RWPE2 (cell line): Measurements from ENCODE around the gene KISS1.

Experiments
- ATAC-seq: fragments of 200-7000 bp; cut with Tn5 transposase; 3 replicates; pipeline ENCODE4 v1.9.1; 2021; ENCODE audit warnings: low read depth
- DNase-seq: peaks from one replicate; pipeline ENCODE4 v3.0.0-alpha.2; 2020; ENCODE audit warnings: low spot score
- H3K27ac ChIP-seq: fragments of 450-650 bp; 2 replicates; pipeline ENCODE4 v1.5.1; 2017; ENCODE audit warnings: mild to moderate bottlenecking; ENCODE audit not compliant: poor library complexity, severe bottlenecking
- H3K27me3 ChIP-seq: fragments of 250-450 bp; sonication (Bioruptor Pico); 2 replicates; pipeline ENCODE4 v1.5.1; 2021; ENCODE audit warnings: mild to moderate bottlenecking, moderate library complexity; ENCODE audit not compliant: insufficient read depth, poor library complexity, severe bottlenecking
- H3K36me3 ChIP-seq: fragments of 250-450 bp; sonication (Bioruptor Pico); 2 replicates; pipeline ENCODE4 v1.5.1; 2020; ENCODE audit warnings: low read depth, mild to moderate bottlenecking, moderate library complexity
- H3K4me1 ChIP-seq: fragments of 250-450 bp; sonication (Bioruptor Pico); 2 replicates; pipeline ENCODE4 v1.5.1; 2021; ENCODE audit warnings: mild to moderate bottlenecking, moderate library complexity; ENCODE audit not compliant: insufficient read depth, poor library complexity, severe bottlenecking
- H3K4me3 ChIP-seq: fragments of 250-450 bp; sonication (Bioruptor Pico); 2 replicates; pipeline ENCODE4 v1.5.1; 2021; ENCODE audit warnings: mild to moderate bottlenecking, moderate library complexity; ENCODE audit not compliant: severe bottlenecking
- H3K9me3 ChIP-seq: fragments of 250-450 bp; sonication (Bioruptor Pico); 2 replicates; pipeline ENCODE4 v1.5.1; 2021; ENCODE audit warnings: mild to moderate bottlenecking, moderate library complexity; ENCODE audit not compliant: severe bottlenecking
- TF ChIP-seq, protein P1 (sequence below): fragments of 450-650 bp; IDR thresholded peaks from one replicate; pipeline ENCODE4 v1.5.1; 2017; ENCODE audit warnings: mild to moderate bottlenecking, moderate library complexity; ENCODE audit not compliant: poor library complexity, severe bottlenecking

Gene KISS1

DNA sequence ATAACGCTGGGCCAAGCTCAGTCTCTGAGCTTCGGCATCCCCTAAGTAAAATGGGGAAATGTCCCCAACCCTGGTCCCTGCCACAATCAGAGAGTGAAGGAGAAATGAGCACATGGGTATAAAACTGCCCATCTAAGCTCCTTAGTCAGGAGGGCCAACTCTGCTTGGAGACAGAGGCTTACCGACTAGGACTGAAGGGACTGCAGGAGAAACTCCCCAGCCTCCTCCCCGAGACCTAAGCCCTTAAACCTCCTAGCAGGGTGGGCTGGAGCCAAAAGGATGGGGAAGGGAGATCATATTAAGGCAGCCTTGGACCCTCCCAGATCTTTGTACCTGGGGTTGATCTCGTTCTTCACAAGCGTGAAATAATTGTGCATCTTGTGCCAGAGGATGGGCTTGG, 50.0 kb downstream of the KISS1 start:
- ATAC-seq (no peak), DNase-seq (no peak)
- TF ChIP-seq, protein P1, sequence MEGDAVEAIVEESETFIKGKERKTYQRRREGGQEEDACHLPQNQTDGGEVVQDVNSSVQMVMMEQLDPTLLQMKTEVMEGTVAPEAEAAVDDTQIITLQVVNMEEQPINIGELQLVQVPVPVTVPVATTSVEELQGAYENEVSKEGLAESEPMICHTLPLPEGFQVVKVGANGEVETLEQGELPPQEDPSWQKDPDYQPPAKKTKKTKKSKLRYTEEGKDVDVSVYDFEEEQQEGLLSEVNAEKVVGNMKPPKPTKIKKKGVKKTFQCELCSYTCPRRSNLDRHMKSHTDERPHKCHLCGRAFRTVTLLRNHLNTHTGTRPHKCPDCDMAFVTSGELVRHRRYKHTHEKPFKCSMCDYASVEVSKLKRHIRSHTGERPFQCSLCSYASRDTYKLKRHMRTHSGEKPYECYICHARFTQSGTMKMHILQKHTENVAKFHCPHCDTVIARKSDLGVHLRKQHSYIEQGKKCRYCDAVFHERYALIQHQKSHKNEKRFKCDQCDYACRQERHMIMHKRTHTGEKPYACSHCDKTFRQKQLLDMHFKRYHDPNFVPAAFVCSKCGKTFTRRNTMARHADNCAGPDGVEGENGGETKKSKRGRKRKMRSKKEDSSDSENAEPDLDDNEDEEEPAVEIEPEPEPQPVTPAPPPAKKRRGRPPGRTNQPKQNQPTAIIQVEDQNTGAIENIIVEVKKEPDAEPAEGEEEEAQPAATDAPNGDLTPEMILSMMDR = no peak
- no peaks in the 10 kb centered on the region for H3K27me3 ChIP-seq
- no peaks in the 10 kb centered on the region for H3K36me3 ChIP-seq
- no peaks in the 10 kb centered on the region for H3K9me3 ChIP-seq
- no peaks in the 10 kb centered on the region for H3K4me1 ChIP-seq
- no peak overlapping the region for H3K4me3 ChIP-seq
- H3K27ac ChIP-seq = no peak overlapping the region

- peaks cover under 1% of the 10 kb centered on the region; the same call in 1 of the 2 replicates for H3K36me3 ChIP-seq
- H3K27me3 ChIP-seq = no peaks in the 10 kb centered on the region
- H3K9me3 ChIP-seq = no peaks in the 10 kb centered on the region
- H3K27ac ChIP-seq = no peak overlapping the region
- H3K4me3 ChIP-seq = no peak overlapping the region
- ATAC-seq = 0 out of 3 replicates have a peak, but pooled peaks have one; percentile 21
- TF ChIP-seq, protein P1 = no peak
- DNase-seq = no peak
- no peaks in the 10 kb centered on the region for H3K4me1 ChIP-seq
Measured at GRCh38 chr1:204145033-204145504, 51.2 kb downstream of the KISS1 start.

- H3K4me1 ChIP-seq = no peaks in the 10 kb centered on the region
- H3K27me3 ChIP-seq = no peaks in the 10 kb centered on the region
- DNase-seq = no peak
- no peak overlapping the region for H3K27ac ChIP-seq
- H3K4me3 ChIP-seq = no peak overlapping the region
- TF ChIP-seq, protein P1 = no peak
- no peaks in the 10 kb centered on the region for H3K9me3 ChIP-seq
- ATAC-seq = no peak
- peaks cover 16% of the 10 kb centered on the region for H3K36me3 ChIP-seq
Measured at GRCh38 chr1:204143276-204144041, 52.8 kb downstream of the KISS1 start.

- Histone ChIP-seq H3K4me1 (no peaks in the 10 kb centered on the region), H3K9me3 (no peaks in the 10 kb centered on the region), H3K27ac (no peak overlapping the region), H3K36me3 (peaks cover 16% of the 10 kb centered on the region), H3K4me3 (no peak overlapping the region), H3K27me3 (no peaks in the 10 kb centered on the region)
- DNase-seq = no peak
- TF ChIP-seq, protein P1 = no peak
- ATAC-seq = no peak
Measured at GRCh38 chr1:204142032-204142974, 54.0 kb downstream of the KISS1 start.
